ENCODE data around the gene HMCN2.
A peak's percentile ranks its signal among the peaks of the same experiment; 100 is the strongest.
"Not testable (repeated sequence)": the region's sequence is repeated elsewhere in the genome, so short reads cannot be mapped to it uniquely, and the experiment has no call there.

The HMCN2 gene

DNA sequence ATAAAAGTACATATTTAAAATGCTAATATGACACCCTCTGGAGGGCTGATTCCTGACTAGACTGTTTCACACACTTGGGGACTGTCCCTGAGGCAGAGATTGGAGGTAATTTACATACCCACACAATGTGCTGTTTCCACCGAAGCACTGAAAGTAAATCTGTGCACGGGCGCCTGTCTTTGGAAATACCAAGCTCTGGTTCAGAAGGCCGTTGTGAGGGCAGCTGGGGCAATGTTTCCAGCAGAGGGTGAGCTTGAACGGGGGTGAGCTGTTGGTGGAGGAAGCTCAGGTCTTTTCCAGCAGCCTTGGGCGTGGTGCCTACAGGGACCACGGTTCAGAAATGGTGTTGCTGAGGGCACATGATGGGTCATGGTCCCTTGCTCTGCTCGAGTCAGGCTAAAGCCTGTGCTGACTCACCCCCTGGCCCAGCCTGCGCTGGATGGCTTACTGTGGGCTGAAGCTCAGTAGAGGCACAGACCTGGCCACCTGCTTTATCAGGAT, 25.8 kb upstream of the HMCN2 start:
- peak; percentile 61 for DNase-seq

DNA sequence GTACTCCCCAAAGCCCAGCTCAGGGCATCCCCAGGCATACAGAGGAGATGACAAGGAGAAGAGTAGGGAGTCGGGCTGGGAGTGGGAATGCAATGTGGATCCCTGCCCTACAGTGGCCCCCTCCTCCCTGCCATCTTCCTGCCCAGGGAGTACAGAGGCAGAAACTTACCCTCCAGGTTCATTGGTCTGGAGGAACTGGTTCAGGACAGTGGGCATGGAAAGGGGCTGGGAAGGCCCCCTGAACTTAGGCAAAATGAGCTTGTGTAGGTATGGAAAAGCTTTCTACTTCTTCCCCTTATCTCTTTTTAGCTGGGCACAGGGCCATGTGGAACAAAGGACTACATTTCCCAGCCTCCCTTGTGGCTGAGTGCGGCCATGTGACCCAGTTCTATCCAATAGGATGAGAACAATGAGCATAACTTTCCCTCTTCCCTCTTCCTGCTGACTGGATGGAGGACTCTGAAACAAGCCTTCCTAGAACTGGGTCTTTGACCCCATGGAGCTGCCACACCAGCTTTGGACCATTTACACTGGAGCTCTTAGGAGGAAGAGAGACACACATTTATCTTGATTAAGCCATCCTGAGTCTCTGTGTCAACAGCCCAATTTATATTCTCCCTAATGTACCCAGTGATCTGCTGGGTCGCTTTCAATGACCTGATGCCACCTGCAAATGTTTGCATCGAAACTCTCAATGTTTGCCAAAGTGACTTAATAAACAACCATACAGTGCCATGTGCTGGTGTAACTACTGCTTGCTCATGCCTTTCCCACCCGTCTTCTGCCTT, 25.0 kb upstream of the HMCN2 start:
- peak; percentile 23 for DNase-seq

DNA sequence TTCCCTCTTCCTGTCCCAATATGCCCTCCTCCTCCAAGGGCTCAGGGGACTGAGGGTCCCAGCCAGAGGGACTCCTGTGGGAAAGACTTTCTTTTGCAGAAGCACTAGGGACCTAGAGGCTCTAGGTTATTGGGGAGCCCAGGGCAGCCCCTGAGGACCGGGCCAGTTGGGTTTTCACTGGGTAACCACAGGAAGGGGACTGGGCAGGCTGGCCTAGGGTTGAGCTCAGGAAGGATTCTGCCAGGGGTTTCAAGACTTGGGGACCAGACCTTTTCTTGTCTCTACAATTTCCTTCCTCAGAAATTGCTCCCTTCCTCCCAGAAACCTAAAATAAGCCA, 24.4 kb upstream of the HMCN2 start:
- DNase-seq = no peak

DNA sequence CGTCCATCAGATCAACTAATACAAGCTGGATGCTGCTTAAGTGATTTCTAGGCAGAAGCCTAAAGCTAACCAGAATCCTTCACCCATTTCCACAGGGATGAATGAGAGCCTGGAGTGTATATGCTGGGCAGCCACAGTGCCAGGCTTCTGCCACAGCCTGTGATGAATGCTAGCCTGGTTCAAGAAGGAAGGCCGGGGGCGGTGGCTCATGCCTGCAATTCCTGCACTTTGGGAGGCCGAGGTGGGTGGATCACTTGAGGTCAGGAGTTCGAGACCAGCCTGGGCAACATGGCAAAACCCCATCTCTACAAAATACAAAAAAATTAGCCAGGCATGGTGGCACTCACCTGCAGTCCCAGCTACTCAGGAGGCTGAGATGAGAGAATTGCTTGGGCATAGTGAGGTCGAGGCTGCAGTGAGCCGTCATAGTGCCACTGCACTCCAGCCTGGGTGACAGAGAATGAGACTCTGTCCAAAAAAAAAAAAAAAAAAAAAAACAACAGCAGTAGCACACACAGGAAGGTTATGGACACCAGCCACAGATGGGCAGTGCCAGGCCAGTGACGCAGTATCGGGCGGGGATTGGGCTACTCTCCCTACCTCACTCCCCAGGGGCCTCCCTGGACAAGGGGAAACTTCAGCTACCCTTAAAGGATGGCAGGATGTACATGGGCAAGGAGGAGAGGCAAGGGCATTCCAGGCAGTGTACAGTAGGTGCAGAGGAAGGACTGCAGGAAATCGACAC, 23.1 kb upstream of the HMCN2 start:
- DNase-seq = no peak

DNA sequence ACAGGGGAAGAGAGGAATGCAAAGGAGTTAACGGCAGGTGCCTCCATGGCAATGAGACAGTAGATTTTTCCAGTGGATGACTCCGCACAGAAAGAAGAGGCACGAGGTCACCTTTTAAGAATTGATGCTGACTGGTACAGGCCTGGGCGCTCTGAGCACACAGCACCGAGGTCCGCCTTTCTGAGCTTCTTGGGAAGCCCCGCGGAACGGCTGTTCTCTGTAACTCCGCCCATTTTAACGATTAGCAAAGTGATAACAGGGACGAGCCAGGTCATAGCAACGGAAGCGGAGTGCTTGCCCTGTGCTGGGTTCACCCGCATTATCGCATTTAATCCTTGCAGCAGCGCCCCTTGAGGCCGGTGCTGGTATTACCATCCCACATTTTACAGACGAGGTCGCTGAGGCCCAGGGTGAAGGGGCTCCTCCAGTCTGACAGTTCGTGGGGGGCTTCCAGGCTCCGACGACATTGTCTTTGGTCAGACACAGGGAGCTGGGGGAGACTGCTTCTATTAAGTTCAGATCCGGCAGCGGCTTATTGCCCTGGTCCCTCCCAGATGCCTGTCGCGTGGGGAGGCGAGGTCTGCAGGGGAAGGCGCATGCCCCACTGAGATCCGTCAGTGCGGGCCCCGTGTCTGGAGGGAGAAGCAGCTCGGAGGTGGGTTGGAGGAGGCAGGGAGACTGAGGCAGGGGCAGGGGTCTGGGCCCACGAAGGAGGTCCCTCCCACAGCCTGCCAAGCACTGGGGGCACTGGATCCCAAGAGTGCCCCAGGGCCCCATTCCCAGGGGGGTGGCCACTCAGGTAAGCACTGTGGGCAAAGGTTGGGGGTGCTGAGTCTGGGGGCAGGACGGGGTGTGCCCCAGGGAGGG, 22.3 kb upstream of the HMCN2 start:
- DNase-seq = peak; percentile 85

DNA sequence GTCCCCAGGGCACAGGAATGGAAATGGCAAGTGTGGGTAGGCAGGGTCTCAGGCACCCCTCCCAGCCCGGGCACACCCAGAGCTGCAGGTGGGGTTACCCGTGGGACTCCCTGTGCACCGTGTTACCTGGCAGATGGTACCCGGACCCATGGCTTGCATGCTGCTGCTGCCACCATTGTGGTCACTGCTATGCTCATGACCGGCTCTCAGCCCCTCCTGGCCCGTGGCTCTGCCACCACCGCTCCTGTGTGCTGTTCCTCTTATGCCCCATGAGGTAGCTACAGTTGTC, 21.7 kb upstream of the HMCN2 start:
- DNase-seq = no peak

DNA sequence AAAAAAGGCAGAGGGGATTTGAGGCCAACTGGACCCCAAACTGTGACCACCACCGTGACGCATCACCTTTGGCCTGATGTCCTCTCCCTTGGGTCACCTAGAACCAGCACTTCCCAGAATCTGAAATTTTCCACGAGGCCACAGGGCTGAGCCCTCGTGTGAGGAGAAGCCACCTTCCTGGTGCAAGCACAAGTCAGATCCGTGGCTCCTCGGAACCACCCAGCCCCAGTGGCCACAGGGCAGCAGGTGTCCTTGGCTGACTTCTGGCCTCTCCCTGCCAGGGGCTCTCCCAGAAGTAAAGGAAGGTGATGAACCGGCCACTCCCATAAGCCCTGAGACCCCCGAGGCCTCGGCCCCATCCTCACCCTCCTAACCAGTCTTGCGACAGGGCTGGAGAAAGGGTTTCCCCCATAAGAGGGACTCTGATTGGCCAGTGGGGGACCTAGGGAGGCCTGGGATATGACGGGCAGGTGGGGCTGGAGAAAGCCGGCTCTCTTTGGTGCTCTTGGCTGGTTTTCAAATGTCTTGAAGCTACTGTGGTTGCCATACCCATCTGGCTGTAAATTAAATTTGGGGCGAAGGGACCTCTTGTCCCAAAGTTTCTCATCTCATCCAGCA, 20.9 kb upstream of the HMCN2 start:
- DNase-seq = no peak

DNA sequence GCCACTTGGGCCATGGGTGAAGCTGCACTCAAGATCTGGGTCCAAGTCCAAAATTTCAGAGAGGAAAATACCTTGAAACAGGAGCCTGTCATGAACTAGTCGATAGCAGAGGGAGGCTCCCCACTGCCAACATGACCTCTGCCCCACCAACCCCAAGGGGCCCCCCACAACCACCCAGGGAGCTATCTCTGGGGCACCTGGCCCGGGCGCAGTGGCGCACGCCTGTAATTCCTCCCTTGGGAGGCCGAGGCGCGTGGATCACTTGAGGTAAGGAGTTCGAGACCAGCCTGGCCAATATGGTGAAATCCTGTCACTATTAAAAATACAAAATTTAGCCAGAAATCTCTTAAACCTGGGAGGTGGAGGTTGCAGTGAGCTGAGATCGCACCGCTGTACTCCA, 20.1 kb upstream of the HMCN2 start:
- DNase-seq = no peak

DNA sequence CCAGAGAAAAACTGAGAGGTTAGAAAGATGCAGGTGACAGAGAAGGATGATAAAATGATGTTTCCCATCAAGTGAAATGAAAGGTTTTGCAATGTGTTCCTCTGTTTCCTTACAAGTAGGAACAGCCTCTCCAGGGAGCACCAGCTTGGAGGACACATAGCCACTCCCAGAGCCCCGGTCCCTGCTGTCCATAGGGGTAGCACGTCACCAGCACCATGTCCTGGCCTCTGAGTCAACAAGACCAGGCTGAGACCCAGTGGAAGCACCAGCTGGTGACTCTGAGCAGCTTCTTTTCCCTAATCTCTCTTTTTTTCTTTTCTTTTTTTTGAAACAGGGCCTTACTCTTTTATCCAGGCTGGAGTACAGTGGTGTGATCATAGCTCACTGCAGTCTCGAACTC, 19.4 kb upstream of the HMCN2 start:
- DNase-seq = no peak

DNA sequence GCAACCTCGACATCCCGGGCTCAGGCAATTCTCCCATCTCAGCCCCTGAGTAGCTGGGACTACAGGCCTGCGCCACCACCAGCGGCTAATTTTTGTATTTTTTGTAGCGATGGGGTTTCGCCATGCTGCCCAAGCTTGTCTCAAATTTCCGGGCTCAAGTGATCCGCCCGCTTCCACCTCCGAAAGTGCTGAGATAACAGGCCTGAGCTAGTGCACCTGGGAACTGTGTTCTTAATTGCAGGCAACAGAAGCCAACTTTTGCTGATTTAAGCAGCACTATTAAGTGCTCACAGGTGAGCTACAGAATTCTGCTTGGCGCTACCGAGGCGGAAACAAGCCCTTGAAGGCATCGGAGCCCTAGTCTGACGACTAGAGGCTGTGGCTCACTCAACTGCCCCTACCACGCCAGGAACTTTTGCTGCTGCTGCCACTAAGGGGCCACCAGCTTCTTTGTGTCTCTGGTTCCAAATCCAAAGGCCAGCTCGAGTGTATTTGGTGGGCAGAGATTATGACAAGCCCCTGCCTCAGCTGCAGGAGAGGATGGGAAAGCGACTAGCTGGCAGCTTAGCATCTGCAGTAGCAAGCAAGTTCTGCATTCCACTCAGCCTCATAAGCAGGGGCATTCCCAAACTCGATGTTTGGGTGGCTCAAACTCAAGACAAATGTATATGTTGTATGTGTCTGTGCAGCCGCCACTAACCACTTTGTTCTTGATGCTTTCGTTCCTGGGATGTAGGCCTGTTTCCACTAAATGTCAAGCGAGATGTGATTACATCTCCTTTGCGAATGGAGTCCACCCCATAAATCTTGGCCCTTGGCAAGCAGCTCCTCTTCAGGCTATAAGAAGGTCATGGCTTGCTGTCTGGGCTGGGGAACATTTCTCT, 10.6 kb upstream of the HMCN2 start:
- no peak for DNase-seq

DNA sequence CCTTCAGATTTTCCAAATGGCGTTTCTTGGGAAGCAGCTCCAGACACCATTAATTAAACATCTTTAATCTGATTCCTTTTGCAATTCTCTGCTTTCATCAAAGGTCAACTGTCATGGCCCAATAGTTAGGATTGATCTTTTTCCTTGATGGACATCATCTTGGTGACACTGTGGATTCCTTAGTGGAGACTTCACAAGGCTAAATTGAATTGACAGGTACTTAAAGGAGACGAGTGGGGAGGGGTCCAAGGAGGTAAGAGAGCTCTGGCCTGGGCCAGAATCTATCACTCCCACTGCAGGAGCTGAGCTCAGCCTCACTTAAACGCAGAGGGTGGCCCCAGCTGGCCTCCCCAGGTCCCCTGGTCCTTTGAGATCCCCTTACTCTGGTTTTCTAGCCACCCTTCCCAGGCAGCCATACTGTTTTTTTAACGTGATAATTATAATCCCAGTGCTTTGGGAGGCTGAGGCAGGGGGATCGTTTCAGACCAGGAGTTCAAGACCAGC, 9.9 kb upstream of the HMCN2 start:
- no peak for DNase-seq

DNA sequence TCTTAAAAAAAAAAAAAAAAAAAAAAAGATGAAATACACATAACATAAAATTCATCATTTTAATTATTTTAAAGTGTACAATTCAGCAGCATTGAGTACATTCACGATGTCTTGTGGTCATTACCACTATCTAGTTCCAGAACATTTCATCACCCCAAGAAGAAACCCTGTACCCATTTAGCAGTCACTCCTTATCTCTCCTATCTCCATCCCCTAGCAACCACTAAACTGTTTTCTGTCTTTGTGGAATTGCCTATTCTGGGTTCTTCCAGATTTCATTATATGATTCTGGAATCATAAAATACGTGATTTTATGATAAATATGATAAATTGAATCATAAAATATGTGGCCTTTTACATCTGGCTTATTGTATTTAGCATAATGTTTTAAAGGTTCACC, 8.9 kb upstream of the HMCN2 start:
- DNase-seq = no peak

DNA sequence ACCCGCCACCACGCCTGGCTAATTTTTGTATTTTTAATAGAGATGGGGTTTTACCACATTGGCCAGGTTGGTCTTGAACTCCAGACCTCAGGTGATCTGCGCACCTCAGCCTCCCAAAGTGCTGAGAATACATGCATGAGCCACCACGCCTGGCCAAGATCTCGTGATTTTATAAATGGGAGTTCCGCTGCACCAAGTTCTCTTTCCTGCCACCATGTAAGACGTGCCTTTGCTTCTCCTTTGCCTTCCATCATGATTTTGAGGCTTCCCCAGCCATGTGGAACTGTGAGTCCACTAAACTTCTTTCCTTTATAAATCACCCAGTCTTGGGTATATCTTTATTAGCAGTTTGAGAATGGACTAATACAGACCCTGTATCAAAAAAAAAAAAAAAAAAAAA, 7.4 kb upstream of the HMCN2 start:
- not testable (repeated sequence) for DNase-seq

DNA sequence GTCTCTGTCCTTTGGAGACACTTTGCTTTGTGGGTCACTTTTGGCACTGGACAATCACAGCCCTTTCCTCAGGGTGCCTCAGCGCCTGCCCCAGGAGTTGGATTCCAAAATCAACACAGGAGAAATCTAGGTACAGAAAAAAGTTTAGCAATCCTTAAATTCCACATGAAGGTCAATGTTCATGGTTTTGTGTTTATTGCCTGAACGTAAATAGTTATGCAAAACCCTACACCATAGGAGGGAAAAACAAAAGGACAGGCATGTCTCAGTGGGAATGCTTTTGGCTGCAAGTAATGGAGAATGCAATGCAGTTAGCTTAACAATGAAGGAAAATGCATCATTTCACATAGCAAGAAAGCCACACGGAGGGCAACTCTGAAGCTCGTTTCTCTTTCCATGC, 6.5 kb upstream of the HMCN2 start:
- no peak for DNase-seq

DNA sequence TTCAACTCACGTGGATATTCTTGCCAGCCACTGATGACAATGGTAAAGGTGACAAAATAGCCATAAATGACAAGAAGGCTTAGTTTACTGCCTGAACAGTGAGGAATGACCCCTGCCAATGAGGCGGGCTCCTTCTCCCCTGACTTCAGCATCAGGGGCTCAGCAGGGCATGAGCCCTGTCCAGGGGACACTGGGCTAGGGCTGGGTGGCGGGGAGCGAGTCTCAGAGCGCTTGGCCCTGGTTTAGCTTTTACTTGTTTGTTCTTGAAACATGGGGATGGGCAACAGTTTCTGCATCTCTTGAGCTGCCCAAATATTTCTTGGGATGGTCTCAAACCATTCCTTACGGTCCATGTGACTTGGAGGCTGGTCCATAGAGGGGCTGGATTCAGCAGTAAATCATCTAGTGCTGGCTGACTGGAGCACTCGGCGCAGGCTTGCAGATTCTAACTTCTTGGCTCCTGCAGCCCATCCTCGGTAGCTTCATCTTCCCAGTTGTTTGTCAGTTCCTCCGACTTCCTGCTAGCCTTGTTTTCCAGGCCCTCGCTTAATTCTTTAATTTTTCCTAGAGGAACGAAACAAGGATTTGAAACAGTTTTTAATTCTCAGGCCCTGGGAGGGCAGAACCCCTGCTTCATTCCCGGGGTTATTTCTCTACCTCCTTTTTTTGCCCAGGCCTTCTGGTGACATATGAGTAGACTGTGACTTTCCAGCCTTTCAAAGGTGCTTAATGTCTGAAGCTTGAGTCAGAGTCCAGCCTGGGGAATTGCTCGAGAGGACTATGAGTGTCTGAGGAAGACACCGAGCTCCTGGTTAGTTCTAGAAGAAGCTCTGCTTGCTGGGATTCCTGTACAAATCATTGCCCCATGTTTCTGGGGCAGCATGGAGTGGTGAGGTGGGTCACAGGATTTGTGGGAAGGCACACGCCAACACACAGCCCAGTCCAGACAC, 4.5 kb upstream of the HMCN2 start:
- DNase-seq = no peak

DNA sequence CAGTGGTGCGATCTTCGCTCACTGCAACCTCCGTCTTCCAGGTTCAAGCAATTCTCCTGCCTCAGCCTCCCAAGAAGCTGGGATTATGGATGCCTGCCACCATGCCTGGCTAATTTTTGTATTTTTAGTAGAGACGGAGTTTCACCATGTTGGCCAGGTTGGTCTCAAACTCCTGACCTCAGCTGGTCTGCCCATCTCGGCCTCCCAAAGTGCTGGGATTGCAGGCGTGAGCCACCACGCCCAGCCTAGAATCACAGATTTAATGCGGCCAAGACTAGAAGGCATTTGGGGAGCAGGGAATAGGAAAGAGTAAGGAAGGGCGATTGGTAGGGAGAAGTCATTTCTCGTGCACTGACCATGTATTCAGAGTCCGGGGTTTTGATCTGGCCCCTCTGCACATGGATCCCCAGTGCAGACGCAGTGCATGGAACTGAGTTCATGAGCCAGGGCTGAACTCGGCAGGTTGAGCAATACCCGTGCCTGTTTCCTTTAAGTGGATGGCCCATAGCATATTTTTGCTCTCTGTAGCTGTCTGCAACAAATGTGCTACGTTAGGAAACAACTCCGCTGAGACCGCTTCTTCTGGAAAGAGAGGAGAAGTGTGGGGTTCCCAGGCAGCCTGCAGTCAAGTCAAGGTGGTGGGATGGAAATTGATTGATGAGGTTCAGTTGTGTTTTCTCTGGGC, 3.4 kb upstream of the HMCN2 start:
- no peak for DNase-seq

DNA sequence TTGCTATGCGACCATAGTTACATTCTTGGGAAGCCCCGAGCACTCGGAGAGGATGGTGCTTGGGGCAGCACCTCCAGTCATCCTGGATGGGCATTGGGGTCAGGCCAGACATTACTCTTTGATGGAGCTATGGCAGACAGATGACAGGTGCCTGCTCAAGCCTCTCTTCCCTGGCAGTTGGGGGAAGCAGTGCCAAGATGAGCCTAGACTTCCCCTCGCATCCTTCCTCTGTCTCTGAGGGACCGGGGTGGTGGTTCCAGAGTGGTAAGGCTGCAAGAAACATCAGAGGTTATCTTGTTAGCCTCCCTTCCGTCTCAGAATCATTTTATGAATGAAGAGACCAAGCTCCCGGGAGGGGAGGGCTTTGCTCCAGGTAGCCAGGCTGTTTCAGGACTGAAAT, 2.8 kb upstream of the HMCN2 start:
- DNase-seq = no peak

DNA sequence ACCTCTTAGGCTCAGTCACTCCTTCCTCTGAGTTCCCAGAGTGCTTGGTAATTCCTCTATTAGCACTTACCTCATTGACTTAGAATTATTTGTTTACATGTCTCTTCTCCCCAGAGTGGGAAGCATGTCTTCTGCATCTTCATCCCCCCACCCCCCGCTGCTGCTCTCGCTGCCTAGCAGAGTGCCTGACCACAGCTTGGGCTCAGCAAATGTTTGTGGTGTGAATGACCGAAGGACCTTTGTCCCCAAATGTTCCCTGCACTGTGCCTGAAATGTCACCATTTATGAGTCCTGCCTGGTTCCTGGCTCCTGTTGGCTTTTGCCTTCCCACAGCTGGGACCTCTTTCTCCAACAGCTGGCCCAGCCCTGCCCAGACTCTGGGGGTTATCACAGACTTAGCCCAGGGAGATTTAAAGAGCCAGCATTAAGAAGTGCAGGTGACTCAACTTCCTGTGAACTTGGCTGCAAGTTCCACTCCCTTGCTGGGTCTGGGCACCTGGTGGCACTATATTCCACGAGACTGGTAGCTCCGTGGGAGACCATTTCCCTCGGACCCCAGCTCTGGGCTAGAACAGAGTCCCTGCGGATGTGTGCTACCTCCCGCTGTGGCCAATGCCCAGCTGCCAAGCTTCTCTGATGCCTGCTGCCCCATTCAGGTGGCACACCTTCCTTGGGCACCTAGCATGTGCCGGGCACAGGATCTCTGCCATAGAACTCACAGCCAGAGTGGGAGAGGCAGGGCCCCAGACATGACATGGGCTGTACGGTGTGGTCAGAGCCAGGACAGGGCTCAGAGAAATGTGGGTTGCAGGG, 1.8 kb upstream of the HMCN2 start:
- DNase-seq = no peak

Measured in activated naive CD4-positive, alpha-beta T cell treated with Interleukin-2 at 50 U/mL for 16 hours (primary cell).